Renal cortex interstitium (tissue), 11 donors: ENCODE data around the gene CELA2B. TPM values are rescaled to one million over a fixed set of nuclear protein-coding genes. Genes with fewer than 3 reads are reported as not detected.
"Not testable (repeated sequence)": the region's sequence is repeated elsewhere in the genome, so short reads cannot be mapped to it uniquely, and the experiment has no call there.

ENCODE experiments used
- DNase-seq, 11 donors: peaks; one replicate each; pipeline ENCODE4 v3.0.0-alpha.2; 2013; ENCODE audit warnings: low read depth in 9 of 11, low spot score in 4 of 11; ENCODE audit errors: extremely low read depth in 1 of 11
- polyA plus RNA-seq, 3 donors: library from polyadenylated mRNA; unstranded; fragments of 120-200 nt; gene quantifications; one replicate each; pipeline ENCODE4 v1.2.1, GENCODE V29; 2013; ENCODE audit not compliant: insufficient read length in 3 of 3

CELA2B gene
- polyA plus RNA-seq, 3 donors: 0.32 to 0.61 (median 0.56) TPM

DNA sequence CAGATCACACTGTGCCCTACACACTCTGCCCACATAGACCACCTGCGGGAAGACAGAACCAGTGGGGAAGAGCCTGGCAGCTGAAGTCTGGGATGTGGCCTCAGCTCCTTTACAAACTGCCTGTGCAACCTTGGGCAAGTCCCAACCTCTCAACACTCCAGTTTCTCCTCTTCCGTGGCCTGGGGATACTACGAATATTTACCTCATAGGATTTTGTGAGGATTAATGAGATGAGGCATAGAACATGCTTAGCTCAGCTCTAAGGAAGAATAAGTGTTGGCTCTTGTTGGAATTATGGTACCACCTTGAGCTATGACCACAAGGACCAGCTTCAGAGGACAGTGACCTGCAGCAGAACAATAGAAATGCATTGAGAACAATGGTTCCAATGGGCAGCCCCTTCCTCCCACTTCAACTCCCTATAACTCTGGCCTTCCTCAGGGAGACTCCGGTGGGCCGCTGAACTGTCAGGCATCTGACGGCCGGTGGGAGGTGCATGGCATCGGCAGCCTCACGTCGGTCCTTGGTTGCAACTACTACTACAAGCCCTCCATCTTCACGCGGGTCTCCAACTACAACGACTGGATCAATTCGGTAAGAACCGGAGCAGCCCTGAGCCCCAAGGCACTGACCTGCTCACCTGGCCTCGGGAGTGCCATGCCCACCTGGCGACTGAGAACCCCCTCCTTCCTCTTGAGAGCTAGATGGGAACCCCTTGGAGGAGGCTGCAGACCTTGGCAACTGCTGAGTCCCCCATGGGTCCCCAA is 11.1 kb downstream of the CELA2B start:
- not testable (repeated sequence) for DNase-seq

DNA sequence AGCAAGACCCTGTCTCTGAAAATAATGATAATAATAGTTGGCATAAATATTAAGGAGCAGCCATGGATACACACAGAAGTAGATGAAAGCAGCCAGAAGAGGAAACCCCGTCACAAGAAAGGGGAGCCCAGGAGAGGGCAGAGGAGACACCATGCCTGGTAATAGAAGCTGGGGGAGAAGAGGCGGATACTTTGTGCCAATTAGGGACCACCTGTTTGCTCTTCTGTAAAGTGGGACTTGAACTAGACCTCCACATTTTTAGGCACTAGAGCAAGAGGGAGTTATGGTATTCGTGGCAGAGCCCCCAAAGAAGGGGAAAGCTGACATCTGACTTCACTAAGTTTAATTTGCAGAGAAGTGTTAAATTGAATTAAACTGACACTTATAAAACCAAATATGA is 12.5 kb downstream of the CELA2B start:
- no peak for DNase-seq

DNA sequence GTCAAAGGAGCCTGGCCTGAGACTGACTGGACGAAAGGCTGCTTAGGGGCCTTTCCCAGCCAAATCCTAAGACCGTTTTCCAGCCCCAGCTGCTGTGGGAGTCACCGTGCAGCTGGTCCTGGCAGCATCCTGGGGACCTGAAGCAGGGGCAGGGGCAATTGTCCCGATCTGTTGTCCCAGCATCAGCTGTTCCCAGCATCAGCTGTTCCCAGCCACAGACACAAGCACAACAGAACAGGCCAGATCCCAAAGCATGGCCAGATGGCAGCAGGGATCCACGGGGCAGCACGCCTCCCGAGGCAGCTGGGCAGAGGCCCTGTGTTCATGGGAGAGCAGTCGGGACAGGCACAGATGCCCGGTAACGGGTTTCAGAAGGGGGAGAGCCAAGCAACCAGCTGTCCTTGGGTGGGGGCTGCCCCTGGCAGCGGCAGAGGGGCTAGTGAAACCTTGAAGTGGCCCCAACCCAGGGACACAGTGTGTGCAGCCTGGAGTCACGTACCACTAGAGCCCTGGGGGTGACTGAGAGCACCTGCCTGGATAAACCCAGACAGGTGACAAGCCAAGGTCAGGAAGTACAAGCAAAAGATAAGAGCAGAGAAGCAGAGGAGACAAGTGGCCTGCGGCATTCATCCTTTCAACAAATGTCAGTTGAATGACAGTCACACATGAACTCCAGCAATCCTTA is 13.3 kb downstream of the CELA2B start:
- no peak for DNase-seq

DNA sequence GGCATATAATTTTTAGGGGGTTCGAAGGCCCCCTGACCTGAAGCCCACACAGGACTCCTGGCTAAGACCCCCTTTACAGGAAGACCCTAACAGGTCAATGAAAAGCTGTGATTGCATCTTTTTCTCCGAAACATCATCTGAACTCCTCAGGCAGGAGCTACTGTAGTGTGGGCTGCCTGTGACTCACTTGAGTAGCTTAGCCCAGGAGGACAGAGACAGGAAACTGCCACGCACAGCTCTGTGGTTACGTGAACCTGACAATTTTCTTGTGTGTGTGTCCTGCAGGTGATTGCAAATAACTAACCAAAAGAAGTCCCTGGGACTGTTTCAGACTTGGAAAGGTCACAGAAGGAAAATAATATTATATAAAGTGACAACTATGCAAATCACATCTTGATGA is 15.1 kb downstream of the CELA2B start:
- DNase-seq: not testable (repeated sequence)

DNA sequence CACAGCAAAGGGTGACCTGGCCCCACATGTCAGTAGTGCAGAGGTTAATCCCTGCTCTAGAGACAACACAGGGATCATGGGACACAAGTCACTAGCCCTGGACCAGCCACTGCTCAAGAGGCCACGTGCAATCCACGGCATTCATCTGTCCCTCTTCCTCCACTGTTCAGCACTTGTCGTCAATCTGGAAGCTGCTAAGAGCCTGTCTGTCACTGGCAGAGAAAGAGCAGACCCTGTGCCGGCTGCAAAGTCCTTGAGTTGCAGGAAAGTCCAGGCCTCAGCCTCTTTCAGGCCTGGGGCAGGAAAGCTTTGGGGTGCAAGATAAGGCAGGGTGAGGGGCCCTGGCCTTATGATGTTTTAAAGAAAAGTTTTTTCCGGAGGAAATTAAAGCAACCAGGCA is 16.7 kb downstream of the CELA2B start:
- no peak for DNase-seq

DNA sequence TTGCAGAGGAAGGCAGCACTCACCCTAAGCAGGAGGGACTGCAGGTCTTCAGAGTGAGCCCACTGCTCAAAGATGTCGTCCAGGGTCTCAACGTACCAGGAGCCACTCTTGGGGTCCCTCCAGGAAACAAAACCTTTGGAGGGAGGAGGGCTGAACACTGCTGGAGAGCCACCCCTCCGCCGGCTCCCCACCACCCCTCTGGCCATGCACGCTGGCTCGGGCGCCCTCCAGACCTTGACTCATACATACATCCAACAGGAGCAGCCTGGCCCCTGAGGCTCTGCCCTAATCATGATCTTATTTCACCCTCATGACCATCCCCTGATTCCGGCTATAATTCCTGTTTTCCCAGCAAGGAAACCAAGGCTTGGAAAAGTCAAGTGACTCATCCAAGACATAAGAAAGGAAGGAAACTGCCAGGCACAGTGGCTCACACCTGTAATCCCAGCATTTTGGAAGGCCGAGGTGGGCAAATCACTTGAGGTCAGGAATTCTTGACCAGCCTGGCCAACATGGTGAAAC is 18.0 kb downstream of the CELA2B start:
- DNase-seq: no peak

DNA sequence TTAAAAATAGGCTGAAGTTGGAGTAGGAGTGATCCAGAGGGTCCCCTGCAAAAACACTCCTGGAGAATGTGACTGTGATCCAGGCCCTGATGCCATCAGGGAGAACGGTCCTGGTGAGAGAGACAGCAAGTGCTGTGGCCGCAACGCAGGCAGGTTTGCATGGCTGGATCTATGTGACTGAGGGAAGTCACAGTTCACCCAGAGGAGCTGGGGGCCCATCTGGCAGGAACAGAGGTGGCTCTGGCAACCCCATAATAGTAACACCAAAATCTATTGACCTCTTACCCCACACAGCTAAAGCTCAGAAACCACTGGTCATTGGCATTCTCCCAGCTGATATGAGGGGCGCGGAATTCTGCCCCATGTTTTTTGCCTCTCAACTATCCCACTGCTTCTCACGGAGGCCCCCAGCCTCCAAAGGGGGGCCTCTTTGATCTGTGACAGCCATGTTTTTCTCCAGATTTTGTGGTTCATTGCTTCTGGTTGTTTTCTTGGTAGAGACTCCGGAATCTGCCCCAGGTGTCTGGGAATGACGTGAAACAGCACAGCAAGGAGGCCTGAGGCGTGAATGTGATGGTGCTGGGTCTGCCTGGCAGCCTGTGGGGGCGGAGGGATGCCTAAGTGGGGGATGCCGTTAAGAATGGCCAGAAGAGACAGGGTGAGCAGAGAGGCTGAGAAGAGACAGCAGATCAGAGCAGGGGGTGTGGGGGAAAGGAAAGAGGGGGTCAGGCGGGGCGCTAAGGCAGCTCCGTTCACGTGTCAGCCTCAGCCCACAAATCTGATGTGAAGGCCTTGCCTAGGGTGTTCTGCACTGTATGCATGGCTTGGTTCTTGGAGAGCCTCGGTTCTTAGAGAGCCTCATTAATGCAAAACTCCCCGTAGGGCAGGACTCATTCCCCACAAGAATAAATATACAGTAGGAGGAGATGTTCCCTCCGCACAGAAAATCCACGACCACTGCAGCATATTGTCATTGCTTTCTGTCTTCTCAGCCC is 24.6 kb downstream of the CELA2B start:
- DNase-seq: no peak

DNA sequence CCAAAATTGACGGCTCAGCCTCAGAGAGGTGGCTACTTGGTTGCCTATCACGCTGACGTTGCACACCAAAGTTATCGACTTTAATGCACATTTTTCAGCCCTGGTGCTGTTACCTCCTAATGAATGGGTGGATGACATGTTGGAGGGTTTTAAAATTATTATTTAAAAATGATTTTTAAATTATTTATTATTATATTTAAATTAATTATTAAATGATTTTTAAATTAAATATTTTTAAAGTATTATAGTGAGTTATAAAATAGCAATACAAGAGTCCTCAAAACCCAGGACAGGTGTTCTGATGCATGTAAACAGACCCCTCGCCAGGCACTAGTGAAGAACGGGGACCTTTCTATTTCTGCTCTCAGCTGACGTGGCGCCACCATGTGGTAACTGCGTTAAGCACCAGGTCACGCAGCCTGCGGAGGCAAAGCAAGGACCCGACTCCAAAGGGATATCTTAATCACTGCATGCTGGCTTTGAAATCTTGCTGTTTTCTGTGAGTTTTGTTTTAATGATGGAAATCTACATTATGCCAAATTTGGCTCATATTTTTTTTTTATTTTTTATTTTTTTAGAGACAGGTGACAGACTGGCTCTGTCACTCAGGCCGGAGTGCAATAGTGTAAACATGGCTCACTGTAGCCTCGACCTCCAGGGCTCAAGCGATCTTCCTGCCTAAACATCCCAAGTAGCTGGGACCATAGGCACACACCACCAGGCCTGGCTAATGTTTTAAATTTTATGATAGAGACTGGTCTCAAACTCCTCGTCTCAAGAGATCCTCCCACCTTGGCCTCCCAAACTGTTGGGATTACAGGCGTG is 25.5 kb downstream of the CELA2B start:
- peak in 1 of 11 donors; percentile 39 for DNase-seq

DNA sequence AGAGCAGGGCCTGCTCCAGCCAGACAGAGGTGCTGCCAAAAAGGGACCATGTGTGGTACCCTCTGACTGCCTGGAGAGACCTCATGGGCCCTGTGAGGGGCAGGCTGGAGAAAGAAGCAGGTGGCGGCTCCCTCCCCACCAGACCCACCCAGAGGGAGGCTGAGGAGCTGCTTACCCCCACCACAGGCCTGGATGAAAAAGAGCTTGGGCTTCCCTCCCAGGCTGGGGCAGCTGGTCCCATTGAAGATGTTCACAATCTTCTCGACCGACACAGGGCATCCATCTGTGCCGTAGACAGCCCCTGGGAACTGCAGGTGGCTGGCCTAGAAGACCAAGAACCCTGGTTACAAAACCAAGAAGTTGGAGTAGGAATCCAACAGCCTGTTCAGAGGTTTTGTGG is 28.5 kb downstream of the CELA2B start:
- no peak for DNase-seq

DNA sequence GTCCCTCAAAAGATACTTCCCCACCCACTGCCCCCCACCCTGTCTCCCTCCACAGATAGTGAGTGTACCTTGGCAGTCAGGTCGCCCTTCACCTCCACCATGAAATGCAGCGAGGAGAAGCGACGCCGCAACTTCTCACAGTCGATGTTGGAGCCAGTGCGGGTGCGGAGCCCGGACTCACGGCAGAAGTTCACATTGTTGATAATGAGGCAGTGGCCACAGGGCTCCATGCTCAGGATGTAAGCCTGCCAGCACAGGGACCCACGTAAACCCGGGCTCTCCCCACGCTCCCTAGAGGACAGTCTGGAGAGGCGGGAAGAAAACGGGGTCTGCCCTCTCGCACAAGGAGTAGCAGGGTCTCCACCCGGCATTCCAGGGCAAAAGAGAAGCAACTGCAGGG is 30.9 kb downstream of the CELA2B start:
- DNase-seq: no peak

DNA sequence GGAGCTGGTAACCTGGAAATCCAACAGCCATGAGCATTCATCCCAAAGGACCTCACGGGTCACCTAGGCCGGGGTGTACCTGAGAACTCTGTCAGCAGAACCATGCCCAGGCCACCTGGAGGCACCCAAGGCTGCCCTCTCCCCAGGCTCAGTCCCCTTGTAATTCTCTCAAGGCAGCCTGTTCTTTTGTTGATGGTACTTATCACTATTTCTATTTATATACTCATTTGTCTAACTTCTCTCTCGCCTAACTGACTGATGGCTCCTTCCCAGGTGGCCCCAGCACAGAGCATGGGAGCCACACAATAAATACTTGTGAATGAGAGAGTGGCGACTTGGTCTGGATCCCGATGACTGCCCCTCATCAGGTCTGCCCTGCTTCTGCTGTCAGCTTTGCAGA is 31.4 kb downstream of the CELA2B start:
- no peak for DNase-seq

DNA sequence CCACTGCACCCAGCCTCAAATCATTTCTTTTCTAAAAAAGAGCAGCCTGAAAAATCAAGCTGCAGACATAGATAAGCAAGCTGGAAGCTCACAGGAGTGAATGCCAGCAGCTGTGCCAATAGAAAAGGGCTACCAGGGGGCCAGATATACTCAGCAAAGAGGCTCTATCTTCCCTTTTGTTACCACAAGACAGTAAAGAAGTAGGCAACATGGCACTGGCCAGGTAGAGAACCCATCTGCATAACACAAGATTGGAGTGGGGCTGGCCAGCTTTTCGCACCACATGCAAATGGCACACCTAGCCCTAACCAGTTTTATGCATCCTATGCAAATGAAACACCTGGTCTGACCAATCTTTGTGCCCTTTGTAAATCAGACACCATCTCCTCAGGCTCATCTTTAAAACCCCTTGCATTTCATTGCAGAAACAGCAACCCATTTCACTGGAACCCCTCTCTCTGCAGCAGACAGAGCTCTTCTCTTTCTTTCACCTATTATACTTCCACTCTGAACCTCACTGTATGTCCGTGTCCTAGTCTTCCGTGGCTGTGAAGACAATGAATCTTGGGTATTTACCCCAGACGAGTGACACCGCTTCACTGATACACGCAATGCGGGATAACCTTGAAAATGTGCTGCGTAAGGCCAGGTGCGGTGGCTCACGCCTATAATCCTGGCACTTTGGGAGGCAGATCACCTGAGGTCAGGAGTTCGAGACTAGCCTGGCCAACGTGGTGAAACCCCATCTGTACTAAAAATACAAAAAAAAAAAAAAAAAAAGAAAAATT is 33.0 kb downstream of the CELA2B start:
- DNase-seq: no peak

DNA sequence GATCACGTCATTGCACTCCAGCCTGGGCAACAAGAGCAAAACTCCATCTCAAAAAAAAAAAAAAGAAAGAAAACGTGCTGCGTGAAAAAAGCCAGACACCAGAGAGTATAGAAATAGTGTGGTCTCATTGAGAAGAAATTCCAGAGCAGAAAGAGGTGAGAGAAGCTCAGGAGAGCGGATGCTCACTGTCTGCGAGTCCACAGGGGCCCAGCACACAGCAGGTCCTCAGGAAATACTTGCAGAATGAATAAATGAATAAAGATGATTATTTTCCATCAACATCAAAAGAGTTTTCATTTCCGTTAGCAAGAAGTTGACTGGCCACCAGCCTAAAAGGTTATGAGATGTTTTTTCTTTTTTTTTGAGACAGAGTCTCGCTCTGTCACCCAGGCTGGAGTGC is 33.7 kb downstream of the CELA2B start:
- no peak for DNase-seq

DNA sequence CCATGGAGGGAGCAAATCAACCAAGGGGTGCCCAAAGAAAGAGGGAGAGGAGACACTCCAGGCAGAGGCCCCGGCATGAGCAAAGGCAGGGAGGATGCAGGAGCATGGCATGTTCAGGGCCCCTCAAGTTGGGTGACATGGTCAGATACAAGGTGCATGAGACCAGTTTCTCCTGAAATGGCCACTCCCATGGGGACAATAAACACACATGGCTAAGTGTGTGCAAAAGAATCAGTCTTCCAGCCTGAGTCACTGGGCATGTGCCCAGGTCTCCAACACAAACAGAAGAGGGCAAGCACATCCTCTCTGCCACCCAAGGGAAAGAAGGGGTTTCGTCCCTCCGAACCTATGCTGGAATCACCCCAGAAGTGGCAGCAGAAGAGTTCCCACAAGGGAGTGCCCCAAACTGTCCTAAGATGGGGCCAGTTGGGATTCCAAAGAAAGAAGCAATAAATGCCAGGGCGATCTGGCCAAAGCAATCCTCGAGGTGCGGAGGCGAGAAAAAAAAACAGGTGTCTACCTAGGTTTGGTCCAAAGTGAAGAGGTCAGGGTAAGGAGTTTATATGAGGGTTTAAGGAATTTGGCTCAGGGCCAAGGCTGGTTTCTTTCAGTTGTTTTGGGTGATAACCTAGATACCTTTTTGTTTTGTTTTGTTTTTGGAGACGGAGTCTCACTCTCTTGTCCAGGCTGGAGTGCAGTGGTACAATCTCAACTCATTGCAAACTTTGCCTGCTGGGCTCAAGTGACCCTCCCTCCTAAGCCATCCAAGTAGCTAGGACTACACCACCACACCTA is 34.9 kb downstream of the CELA2B start:
- no peak for DNase-seq

DNA sequence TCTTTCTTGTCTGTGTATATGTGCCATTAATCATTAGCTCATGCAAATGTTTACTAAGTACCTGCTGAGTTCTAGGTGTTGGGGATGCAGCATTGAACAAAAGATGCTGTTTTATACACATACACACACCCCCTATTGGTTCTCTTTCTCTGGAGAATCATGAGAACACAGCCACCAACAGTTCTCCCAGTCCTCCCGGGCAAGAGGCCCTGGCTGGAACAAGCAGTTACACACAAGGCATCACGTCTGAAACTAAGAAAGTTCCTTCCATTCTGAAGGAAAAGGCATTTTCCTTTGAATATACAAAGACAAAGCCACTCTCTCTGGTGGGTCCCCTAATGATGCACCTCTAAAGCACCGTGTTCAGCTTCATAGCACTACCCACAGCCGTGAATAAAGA is 37.3 kb downstream of the CELA2B start:
- DNase-seq: no peak

DNA sequence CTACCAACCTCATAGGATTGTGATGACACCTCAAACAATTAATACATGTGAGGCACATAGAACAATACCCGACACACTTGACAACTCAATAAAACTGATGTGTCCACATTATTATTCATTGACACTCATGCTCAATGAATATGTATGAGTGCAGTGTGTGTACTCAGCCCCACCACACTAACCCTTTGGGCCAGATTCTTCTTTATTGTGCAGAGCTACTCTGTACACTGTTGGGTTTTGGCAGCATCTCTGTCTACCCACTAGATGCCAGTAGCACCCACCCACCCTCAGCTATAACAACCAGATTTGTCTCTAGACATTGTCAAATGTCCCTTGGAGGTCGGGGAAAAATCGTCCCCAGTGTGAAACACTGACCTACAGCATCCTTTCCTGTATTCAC is 38.0 kb downstream of the CELA2B start:
- DNase-seq: no peak

DNA sequence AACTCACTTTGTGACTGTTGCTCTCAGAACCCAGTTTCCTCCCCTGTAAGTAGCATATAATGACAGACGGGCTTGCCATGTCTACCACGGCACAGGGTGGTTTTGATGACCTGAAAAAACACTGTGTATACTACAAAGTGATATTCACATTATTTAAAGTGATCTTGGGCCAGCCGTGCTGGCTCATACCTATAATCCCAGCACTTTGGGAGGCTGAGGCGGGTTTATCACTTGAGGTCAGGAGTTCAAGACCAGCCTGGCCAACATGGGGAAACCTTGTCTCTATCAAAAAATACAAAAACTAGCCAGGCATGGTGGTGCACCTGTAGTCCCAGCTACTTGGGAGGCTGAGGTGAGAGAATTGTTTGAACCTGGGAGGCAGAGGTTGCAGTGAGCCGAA is 38.7 kb downstream of the CELA2B start:
- not testable (repeated sequence) for DNase-seq
